HG03558 (cell line): ENCODE measurements around the gene LPAR2.
A peak's percentile ranks its signal among the peaks of the same experiment; 100 is the strongest.
"Not testable (repeated sequence)": the region's sequence is repeated elsewhere in the genome, so short reads cannot be mapped to it uniquely, and the experiment has no call there.

Experiments
- ATAC-seq: cut with Tn5 transposase; IDR thresholded peaks from one replicate; pipeline ENCODE4 v1.9.1; 2021; ENCODE audit warnings: moderate number of reproducible peaks; ENCODE audit not compliant: unreplicated experiment; ENCODE audit errors: extremely low read depth

The LPAR2 gene

DNA sequence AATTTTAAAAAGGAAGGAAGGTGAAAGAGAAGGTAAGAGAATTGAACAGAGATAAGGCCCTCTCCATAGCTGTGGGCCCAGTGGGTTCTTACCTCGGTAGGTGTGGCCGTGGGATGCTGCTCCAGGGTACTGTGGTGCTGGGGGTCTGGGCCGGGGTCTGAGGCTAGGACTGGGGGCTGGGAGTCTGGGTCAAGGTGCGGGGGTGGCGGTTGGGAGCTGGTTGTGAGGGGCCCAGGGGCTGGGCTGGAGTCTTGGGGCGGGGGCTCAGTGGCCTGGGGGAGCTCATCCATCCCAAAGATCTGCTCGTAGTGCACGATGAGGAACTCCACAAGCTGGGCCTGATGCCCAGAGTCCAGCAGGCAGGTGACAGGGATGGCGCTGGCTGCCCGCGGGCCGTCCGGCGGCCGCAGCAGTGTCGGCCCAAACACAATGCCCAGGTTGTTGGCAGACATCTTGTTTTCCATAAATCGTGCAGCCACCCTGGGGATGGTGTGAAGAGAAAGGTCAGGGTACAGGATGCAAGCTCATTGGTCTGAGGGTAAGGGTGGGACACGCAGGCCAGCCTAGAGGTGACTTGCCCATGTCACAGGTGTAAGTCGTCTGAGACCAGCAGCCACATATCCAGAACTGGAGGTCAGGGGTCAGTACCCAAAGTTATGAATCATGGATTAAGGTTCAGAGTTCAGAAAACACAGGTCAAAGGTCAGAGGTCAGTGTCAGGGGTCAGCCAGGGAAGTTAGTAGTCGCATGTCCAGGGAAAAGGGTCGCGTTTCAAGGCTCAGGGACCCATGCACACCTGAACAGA lies 5.9 kb upstream of the LPAR2 start:
- no peak for ATAC-seq

DNA sequence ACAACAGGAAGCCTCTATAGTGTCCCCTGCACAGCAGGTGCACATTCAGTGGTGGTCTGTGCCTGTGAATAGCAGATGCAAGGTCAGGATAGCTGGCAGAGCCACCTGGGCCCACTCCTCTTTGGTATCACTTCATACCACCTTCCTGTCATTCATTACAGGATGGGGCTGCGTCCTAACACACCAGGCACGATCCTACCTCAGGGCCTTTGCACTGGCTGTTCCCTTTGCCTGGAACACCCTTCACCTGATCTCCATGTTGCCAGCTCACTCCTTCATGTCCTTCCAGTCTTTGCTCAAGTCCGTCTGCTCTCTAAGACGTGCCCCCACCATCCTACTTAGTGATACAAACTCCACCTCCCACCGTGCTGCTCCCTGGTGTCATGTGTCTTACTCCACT lies 4.6 kb upstream of the LPAR2 start:
- no peak for ATAC-seq

DNA sequence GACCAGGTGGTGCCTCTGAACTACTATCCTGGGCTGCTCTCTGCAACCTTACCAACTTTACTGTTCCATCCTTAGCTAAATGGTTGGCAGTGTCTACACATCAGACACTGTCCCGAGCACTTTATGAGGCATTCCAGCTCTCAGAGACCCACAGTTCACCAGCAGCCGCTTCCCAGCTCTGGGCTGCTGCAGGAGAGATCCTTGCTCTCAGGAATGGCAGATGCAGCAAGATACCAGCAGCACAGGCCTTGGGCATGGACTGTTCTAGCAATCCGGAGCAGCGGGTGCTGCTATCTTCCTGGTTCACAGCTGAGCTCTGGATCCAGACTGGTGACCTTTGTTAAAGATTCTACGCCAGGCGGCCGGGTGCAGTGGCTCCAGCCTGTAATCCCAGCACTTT lies 3.3 kb upstream of the LPAR2 start:
- ATAC-seq = no peak

DNA sequence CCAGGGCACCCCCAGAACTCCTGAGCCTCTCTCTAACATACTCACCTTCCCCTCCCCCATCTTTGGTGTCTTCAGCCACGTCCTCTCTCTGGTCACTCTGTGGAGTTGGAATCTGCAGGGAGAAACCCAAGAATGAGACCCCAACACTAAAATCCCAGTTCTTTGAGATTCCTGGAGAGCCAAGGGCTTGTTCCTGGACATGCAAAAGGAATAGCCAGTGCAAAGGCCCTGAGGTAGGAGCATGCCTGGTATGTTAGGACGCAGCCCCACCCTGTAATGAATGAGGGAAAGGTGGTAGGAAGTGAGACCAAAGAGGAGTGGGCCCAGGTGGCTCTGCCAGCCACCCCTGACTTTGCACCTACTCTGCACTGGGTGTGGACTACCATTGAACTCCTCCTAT lies 2.4 kb upstream of the LPAR2 start:
- no peak for ATAC-seq

DNA sequence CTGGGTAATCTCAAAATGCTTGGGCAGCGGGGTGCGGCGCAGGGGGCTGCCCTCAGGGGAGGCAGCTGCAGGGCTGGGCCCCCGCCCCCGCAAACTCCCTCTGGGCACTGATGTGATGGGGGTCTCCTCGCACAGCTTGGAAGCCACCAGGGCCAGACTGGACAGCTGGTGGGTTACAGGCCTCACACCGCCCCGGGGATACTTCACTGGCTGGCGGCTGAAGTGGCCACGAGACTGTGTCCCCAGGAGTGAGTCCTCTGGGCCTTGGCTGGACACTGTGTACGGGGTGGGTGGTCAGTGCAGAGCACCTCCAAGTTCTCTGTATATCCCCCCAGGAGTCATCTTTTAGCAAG lies 2.0 kb upstream of the LPAR2 start:
- ATAC-seq = no peak

DNA sequence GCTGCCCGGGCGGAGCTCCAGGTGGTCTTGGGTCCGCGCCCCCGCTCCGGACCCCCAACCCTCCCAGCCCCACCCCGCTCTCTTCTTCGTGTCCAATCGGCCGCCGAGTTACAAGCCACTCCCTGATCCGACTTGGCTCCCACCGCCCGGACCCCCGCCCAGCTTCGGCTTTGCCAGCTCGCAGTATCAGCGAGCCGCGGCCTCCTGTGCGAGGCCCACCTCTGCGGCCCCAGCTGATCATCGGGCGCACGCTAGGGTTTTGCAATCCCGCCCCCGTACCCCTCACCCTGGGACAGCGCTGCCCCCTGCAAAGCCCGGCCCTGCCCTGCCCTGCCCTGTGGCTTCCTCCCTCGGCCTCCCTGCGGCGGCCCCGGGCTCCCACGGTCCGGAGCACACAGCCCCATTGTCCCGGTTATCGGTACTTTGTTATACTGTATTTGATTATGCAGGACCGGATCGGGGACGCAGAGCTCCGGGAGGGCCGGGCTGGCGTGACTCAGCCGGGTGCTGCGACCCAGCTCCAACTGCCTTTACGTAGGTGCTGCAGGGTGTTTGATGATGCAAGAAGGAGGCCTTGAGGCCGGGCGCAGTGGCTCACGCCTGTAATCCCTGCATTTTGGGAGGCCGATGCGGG lies 598 bp upstream of the LPAR2 start:
- ATAC-seq = no peak

DNA sequence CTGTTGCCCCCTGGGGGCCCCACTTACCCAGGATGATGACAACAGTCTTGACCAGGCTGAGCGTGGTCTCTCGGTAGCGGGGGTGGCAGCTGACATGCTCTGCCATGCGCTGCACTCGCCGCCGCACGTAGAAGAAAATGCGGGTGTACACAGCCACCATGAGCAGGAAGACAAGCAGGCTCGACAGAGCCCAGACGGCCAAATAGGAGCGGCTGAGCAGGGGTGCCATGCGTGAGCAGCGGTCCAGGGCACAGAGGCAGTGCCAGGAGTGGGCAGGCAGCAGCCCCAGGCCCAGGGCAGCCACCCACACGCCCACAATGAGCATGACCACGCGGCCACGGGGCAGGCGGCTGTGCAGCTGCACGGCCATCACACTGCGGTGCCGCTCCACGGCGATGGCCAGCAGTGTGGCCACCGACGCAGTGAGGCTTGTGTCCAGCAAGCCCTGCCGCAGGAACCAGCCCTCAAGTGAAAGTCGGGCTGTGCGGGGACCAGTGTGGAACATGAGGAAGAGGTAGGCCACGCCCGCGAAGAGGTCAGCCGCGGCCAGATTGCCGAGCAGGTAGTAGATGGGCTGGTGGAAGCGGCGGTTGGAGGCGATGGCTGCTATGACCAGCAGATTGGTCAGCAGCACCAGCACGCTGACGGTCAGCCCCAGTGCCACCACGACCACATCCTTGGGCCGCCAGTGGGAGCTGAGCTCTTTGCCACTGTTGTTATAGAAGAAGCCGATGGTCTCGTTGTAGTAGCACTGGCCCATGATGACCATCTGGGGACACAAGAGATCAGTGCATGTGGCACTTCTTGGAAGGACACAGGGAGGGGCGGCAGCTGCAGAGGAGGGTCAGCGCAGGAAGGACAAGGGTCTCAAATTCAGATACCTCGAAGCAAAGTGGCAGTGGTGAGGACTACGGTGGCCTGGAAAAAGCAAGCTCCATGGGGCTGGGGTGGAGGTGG lies 1.2 kb downstream of the LPAR2 start:
- ATAC-seq = no peak

DNA sequence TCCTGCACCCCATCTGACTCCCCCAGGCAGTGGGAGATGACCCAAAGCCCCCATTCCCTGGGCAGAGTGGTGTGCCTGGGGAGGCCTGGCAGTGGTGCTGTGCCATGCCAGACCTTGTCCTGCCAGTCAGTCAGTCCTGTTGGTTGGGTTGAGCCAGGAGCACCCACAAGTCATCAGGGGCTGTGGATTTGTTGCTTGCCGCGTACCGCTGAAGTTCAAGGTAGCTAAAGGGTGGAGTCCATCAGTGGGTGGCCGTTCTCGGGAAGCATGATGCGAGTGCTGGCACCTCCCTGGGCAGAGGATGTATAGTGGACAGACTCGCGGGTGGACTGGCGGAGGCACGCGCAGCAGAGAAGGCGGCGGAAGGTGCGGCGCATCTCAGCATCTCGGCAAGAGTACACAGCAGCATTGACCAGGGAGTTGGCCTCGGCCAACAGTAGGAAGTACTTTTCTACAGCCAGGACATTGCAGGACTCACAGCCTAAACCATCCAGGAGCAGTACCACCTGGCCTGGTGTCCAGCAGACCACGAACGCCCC lies 3.9 kb downstream of the LPAR2 start:
- ATAC-seq = no peak

DNA sequence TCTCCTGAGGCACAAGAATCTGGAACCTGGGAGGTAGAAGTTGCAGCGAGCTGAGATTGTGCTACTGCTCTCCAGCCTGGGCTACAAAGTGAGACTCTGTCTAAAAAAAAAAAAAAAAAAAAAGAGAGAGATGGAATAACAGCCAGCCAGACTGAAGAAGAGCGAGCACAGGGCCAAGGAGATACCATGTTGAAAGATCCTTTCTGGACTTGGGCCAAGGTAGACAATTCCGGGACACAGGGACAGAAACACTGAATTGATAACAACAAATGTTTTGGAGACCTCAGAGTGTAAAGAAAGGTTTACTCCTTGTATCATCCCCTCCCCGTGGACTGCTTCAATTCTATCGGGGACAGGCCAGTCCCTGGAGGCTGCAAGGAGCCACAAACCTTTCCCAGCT lies 4.6 kb downstream of the LPAR2 start:
- ATAC-seq = no peak

DNA sequence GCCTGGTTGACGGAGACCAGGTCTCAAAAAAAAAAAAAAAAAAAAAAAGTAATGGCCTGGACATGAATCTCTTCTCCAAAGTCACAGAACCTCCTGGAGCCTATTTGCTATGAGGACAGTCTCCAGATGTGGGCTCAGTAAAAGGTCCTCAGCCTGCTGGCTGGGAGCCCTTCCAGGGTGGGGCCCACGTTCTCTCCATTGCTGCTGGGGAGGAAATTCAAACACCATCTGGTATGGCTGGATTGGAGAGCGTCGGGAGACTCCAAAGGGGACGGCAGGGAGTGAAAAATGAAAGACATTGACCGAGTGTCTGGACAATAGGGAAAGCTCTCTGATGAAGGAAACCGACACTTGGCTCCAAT lies 8.2 kb downstream of the LPAR2 start:
- no peak for ATAC-seq

DNA sequence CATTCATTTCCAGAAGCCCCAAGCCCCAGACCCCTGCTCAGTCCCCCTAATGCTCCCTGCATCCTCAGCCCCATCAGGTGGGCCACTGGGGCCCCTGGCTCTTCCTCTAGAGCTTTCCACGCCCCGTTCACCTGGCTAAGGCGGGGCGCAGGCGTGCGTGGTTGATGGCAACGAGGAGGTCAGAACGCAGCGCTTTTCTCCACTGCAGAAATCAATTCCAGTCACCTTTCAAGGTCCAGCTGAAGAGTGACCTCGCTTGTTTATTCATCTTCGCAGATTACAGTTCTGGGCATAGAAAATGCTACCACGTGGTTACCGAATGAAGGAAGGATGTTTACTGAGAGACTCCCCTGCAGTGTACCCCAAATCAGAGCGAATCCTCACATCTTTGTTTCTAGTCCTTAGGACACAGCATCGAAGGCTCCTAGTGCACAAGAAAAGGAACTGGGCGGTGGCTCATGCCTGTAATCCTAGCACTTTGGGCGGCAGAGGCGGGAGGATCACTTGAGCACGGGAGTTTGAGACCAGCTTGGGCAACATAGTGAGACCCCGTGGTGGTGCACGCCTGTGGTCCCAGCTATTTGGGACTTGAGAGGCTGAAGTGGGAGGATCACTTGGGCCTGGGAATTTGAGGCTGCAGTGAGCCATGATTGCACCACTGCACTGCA lies 8.7 kb downstream of the LPAR2 start:
- no peak for ATAC-seq

DNA sequence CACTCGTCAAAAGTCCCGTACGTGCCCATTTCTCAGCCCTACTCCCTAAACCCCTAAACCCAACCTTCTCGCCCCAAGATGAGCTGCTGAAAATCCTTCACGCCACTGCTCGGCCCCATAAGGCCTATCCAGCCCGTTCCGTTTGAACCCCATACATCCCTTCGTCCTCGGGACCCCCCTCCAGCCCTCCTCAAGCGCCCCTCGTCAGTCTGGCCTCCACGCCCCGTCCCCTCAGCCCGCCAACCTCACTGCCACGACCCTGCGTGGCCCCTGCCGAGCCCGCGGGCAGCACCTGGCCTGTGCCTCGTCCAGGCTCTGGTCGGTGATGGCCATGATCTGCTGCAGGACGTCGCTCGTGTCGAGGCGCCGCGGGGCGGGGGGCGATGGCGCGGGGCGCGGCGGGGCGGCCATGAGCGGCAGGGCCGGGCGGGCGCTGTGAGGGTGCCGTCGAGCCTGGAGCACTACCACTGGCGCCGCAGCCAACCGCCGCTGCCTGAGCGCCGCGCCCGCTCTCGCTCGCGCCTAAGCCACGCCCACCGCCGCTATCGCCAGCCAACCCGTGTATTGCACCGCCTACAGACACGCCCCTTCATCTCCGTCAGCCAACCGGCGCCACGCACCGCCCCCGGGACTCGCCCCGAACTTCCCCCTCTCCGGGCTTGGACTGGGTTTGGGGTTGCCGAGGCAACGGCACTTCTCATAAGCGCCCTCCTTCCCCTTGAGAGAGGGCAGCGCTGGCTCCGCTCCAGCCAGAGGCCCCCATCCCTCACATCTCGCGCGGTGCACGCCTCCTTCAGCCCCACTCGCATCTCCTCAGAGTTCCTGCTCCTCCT lies 9.6 kb downstream of the LPAR2 start, which contains the start of gene PBX4:
Gene PBX4, minus strand, starts transcription at position 469 of the 833 bp plus-strand sequence. Its CDS starts 58 bp downstream, at position 411.
- peak; percentile 88 for ATAC-seq

DNA sequence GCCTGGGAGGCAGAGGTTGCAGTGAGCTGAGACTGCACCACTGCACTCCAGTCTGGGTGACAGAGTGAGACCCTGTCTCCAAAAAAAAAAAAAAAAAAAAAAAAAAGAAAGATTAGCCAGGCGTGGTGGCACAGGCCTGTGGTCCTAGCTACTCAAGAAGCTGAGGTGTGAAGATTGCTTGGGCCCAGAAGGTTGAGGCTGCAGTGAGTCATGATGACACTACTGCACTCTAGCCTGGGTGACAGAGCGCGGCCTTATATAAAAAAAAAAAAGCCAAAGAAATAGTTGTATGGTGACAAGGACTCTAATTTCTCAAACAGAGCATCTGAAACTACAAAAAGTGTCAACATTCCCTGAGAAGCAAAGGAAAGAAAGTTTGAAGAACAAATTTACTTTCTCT lies 12.9 kb downstream of the LPAR2 start:
- no peak for ATAC-seq

DNA sequence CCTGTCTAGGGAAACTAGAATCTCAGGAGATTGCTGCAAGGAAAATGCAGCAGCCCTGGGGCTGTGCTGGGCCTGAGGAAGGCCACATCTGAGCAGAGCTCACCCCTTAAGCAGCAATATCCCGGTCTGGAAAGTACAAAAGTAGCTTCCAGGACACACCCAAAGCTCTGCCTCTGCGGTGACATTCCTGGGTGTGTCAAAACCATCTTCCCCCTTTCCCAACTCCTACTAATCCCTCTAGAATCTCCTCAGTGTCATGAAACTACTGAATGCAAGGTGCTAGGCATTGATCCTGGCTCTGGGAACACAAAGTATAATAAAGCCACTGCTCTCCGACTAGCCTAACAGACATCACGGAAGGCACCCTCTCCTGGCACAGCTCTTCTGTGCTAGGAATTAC lies 14.5 kb downstream of the LPAR2 start:
- ATAC-seq = no peak

DNA sequence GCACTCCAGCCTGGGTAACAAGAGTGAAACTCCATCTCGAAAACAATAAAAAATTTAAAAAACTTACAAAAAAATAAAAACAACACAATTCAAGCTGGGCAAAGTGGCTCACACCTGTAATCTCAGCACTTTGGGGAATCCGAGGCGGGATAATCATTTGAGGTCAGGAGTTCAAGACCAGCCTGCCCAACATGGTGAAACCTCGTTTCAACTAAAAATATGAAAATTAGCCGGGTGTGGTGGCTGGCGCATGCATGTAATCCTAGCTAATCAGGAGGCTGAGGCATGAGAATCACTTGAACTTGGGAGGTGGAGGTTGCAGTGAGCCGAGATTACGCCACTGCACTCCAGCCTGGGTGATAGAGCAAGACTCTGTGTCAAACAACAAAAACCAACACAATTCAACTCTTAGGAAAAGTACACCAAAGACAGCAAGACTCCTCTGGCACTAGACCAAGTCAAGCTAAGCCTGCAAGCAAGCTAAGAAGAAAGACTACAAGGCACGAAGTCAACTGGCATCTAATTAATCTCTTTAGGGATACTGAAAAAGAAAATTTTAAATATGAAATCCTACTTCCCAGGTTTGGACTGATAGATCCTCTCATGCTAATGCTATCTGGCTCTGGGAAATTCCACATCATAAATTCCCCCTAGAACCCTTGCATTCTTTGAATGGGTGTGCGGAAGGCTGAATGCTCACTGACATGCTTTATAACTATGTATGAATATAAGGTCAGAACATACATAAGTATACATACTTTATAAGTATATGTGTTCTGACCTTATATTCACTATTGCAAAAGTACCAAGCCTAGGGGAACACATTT lies 17.4 kb downstream of the LPAR2 start:
- no peak for ATAC-seq

DNA sequence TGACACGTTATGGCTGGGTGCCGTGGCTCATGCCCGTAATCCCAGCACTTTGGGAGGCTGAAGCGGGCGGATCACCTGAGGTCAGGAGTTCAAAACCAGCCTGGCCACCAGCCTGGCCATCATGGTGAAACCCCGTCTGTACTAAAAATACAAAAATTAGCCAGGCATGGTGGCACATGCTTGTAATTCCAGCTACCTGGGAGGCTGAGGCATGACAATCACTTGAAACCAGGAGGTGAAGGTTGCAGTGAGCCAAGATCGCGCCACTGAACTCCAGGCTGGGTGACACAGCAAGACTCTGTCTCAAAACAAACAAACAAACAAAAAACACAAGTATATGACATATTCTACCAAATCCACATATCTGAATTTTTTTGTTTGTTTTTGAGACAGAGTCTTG lies 21.3 kb downstream of the LPAR2 start:
- ATAC-seq = not testable (repeated sequence)

DNA sequence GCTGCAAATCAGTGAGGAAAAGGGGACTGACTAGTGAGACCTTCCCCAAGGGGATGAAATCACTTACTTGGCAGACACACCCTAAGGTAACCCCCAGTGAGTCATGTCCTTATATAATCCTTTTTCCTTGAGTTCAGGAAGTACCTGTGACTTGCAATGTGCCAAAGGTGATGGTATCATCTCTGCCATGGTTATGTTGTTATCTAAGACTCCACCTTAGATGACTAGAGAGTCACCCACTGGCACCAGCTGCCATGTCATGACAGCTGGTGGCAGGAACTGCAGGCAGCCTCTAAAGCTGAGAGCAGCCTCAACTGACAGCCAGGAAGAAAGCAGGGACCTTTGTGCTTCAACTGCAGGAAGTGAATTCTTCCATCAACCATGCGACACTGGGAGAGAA lies 22.0 kb downstream of the LPAR2 start:
- ATAC-seq = no peak

DNA sequence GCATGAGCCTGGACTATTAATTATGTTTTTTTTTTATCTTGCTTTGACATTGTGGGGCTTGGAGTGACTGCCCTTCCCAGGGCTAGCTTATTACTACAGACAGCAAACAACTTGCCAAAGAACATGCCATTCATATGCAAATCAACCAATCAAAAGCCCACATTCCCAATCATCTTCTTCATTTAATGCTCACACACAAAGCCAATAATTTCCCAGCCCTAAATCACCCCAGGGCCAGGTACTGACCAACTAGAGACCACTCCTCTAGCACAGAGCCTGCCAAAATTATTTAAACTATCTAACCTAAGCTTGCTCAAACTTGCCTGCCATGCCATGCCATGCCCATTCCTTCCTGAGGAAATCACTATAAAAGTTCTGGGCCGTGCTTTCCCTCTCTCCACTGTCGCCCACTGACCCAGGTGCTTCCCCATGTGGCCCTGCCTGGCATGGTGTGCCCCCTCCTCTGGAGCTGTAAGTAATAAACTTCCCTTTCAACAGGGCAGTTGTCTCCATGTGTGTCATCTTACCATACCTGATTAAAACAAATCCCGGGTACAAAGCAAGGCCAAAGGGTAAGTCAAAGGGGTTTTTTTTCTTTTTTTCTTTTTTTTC lies 25.2 kb downstream of the LPAR2 start:
- no peak for ATAC-seq
